Measurements from ENCODE around the gene DGKD.

DGKD gene

GRCh38 chr2:233338046-233338445, 16.2 kb upstream of the DGKD start:
- DNase-seq = no peak

GRCh38 chr2:233338812-233339368, 15.4 kb upstream of the DGKD start:
- DNase-seq = no peak

- no peak for DNase-seq
These were observed 14.9 kb upstream of the DGKD start for GRCh38 chr2:233339427-233339826.

- DNase-seq = no peak
These were observed 13.0 kb upstream of the DGKD start for GRCh38 chr2:233341296-233341695.

- DNase-seq = no peak
These were observed 12.0 kb upstream of the DGKD start for GRCh38 chr2:233342301-233342700.

- DNase-seq = no peak
These were observed 11.1 kb upstream of the DGKD start for GRCh38 chr2:233343171-233343705.

GRCh38 chr2:233346376-233346775, 7.9 kb upstream of the DGKD start:
- no peak for DNase-seq

GRCh38 chr2:233346930-233347329, 7.4 kb upstream of the DGKD start:
- no peak for DNase-seq

- DNase-seq = no peak
These were observed 5.0 kb upstream of the DGKD start for GRCh38 chr2:233349005-233349998.

- peak; percentile 89 for DNase-seq
These were observed 3.6 kb upstream of the DGKD start for GRCh38 chr2:233350708-233351107.

GRCh38 chr2:233351423-233351822, 2.9 kb upstream of the DGKD start:
- no peak for DNase-seq

- no peak for DNase-seq
These were observed 2.0 kb upstream of the DGKD start for GRCh38 chr2:233352141-233352842.

GRCh38 chr2:233353101-233353768, 1.1 kb upstream of the DGKD start:
- DNase-seq = no peak

- DNase-seq = no peak
These were observed 218 bp downstream of the DGKD start for GRCh38 chr2:233354500-233354924.

GRCh38 chr2:233354971-233355574, 779 bp downstream of the DGKD start:
- DNase-seq = no peak

GRCh38 chr2:233355916-233356315, 1.6 kb downstream of the DGKD start:
- DNase-seq = no peak

- DNase-seq = no peak
These were observed 2.4 kb downstream of the DGKD start for GRCh38 chr2:233356546-233357308.

GRCh38 chr2:233358335-233358734, 4.0 kb downstream of the DGKD start:
- no peak for DNase-seq

- no peak for DNase-seq
These were observed 4.7 kb downstream of the DGKD start for GRCh38 chr2:233358947-233359346.

- DNase-seq = no peak
These were observed 5.5 kb downstream of the DGKD start for GRCh38 chr2:233359823-233360222.

GRCh38 chr2:233360771-233361176, 6.5 kb downstream of the DGKD start:
- no peak for DNase-seq

- DNase-seq = no peak
These were observed 7.0 kb downstream of the DGKD start for GRCh38 chr2:233361297-233361696.
